ENCODE measurements around the gene MT1B.

- no peak for TF ChIP-seq GATA3 (IDR thresholded peaks at IDR 0.05; ENCODE audit: low read depth, low read length)
- TF ChIP-seq GATA2 (IDR thresholded peaks at IDR 0.05; ENCODE audit: low read depth, low read length): no peak
These were observed 5.8 kb upstream of the MT1B start for GRCh38 chr16:56645838-56646237.

All from SH-SY5Y (cell line).